ENCODE measurements around the gene GHRHR. TPM values are rescaled to one million over a fixed set of nuclear protein-coding genes. Genes with fewer than 3 reads are reported as not detected.

The GHRHR gene
- total and polyA plus RNA-seq, 9 of the 15 experiments (the other 6 are each of a cell fraction or from before 2014, with no cell fraction given): not detected

- Histone ChIP-seq H3K9ac (ENCODE audit: insufficient read depth in 1 of 2, low read depth in 2 of 2, low read length in 2 of 2) (no peak overlapping the region), H3K9me3 (replicated peaks; ENCODE audit: control insufficient read depth, insufficient read depth, low read depth, low read length) (no peaks in the 10 kb centered on the region), H3K27me3 (ENCODE audit: control insufficient read depth in 2 of 2, insufficient read depth in 2 of 2, low read length in 2 of 2) (peaks cover 16 to 29% of the 10 kb centered on the region in 2 experiments), H4K20me1 (replicated peaks; ENCODE audit: control insufficient read depth, insufficient read depth, low read length) (no peaks in the 10 kb centered on the region), H3K79me2 (ENCODE audit: control insufficient read depth, insufficient read depth, low read length) (no peaks in the 10 kb centered on the region), H3K9me1 (ENCODE audit: control insufficient read depth, insufficient read depth, low read length) (no peaks in the 10 kb centered on the region), H3K4me3 (no peak overlapping the region), H2AFZ (ENCODE audit: low read depth, low read length) (no peak overlapping the region), H3K4me2 (ENCODE audit: insufficient read depth, low read length) (no peak overlapping the region), H3K27ac (ENCODE audit: extremely low read depth, low read depth, low read length) (no peak overlapping the region), H3K36me3 (ENCODE audit: control insufficient read depth, insufficient read depth, low read length) (no peaks in the 10 kb centered on the region), H3K4me1 (replicated peaks in 1 of 2; ENCODE audit: control insufficient read depth in 2 of 2, insufficient read depth in 2 of 2, low read length in 2 of 2) (peaks cover 3 to 19% of the 10 kb centered on the region in 2 experiments; a peak in 4 of 5 replicates)
- CTCF ChIA-PET (ENCODE audit: low intra/inter-chr PET ratio): interaction anchor here (1.3 kb wide), 1 partner anchor 176 kb away, joined by 4 read pairs; no protein-coding TSS in a partner anchor
- TF ChIP-seq ZNF277 (CRISPR knock-in tag; IDR thresholded peaks at IDR 0.05; ENCODE audit: borderline replicate concordance) (no peak), E2F5 (CRISPR knock-in tag; IDR thresholded peaks at IDR 0.05) (no peak), ZNF695 (CRISPR knock-in tag; IDR thresholded peaks at IDR 0.05) (no peak), RFX1 (IDR thresholded peaks at IDR 0.05) (no peak), TOE1 (IDR thresholded peaks at IDR 0.05; ENCODE audit: borderline replicate concordance) (no peak), TOE1 (CRISPR knock-in tag; IDR thresholded peaks at IDR 0.05; ENCODE audit: borderline replicate concordance, low read depth) (no peak), SRSF1 (IDR thresholded peaks at IDR 0.05; ENCODE audit: low read depth, low read length) (no peak), ARID3B (CRISPR knock-in tag; IDR thresholded peaks at IDR 0.05; ENCODE audit: borderline replicate concordance) (no peak), POLR3A (IDR thresholded peaks at IDR 0.05; ENCODE audit: borderline replicate concordance, extremely low read depth, insufficient read depth, insufficient read length) (no peak), TBP (optimal IDR thresholded peaks at IDR 0.05; ENCODE audit: low read depth, low read length) (no peak), CCNT2 (IDR thresholded peaks at IDR 0.05; ENCODE audit: borderline replicate concordance, extremely low read depth, insufficient read length, low read depth, low read length) (no peak), ZNF589 (CRISPR knock-in tag; IDR thresholded peaks at IDR 0.05; ENCODE audit: low read depth) (no peak), BMI1 (IDR thresholded peaks at IDR 0.05; ENCODE audit: low read length) (no peak), MXI1 (IDR thresholded peaks at IDR 0.05; ENCODE audit: low read depth, low read length) (no peak), PTTG1 (tag; IDR thresholded peaks at IDR 0.05; ENCODE audit: low read depth) (no peak)
- BruUV-seq (replicated peaks): no TSS peak
- in situ Hi-C loops (cut with MboI) (loop anchor here (5.0 kb wide), 2 partner anchors 174 to 234 kb away; no protein-coding TSS in a partner anchor), intact Hi-C loops (cut with micrococcal nuclease) (loop anchor here (10.0 kb wide), 1 partner anchor 82 kb away; no protein-coding TSS in a partner anchor)
- ATAC-seq (no peak), DNase-seq (ENCODE audit: extremely low read depth in 1 of 4, low spot score in 3 of 4) (no peak), FAIRE-seq (no peak)
- 0% methylated on average over 5 of the region's 5 CpGs for WGBS (ENCODE audit: insufficient coverage, low coverage, missing lambda C conversion rate)
- POLR2A ChIA-PET: no interaction called here
These were observed 12.6 kb downstream of the GHRHR start for GRCh38 chr7:30976381-30976780.

Data from K562 (cell line).